Liver (tissue), 9 donors: ENCODE results near the gene ARHGAP6. TPM values are rescaled to one million over a fixed set of nuclear protein-coding genes. Genes with fewer than 3 reads are reported as not detected.

Experiments used
- DNase-seq: peaks from one replicate; pipeline ENCODE4 v3.0.0-alpha.2; 2017; ENCODE audit warnings: low spot score
- H3K27ac ChIP-seq, 2 donors: one replicate each; pipeline ENCODE4 v1.7.0; 2013; ENCODE audit warnings: inconsistent platforms in 2 of 2, low read length in 2 of 2, control low read depth in 1 of 2, low read depth in 1 of 2, mild to moderate bottlenecking in 1 of 2
- H3K27me3 ChIP-seq, 4 donors: one replicate each; pipeline versions ENCODE4 v1.6.1 to v1.7.0; 2013; ENCODE audit warnings: low read length in 3 of 4, inconsistent platforms in 1 of 4, mild to moderate bottlenecking in 1 of 4, moderate library complexity in 1 of 4; ENCODE audit not compliant: control insufficient read depth in 4 of 4, insufficient read depth in 4 of 4
- H3K36me3 ChIP-seq, 4 donors: one replicate each; pipeline versions ENCODE4 v1.6.1 to v1.7.0; 2013; ENCODE audit warnings: low read length in 3 of 4, mild to moderate bottlenecking in 3 of 4, low read depth in 1 of 4, moderate library complexity in 1 of 4; ENCODE audit not compliant: control insufficient read depth in 4 of 4, insufficient read depth in 3 of 4
- H3K4me1 ChIP-seq, 4 donors: one replicate each; pipeline versions ENCODE4 v1.6.1 to v1.7.0; 2013; ENCODE audit warnings: low read length in 3 of 4, mild to moderate bottlenecking in 3 of 4, moderate library complexity in 1 of 4; ENCODE audit not compliant: control insufficient read depth in 4 of 4, insufficient read depth in 4 of 4
- H3K4me3 ChIP-seq, 3 donors: one replicate each; pipeline versions ENCODE4 v1.6.1 to v1.7.0; 2013; ENCODE audit warnings: low read length in 3 of 3, control low read depth in 1 of 3, low read depth in 1 of 3, mild to moderate bottlenecking in 1 of 3
- H3K9ac ChIP-seq, 2 donors: one replicate each; pipeline ENCODE4 v1.7.0; 2013; ENCODE audit warnings: low read length in 2 of 2, mild to moderate bottlenecking in 2 of 2, moderate library complexity in 2 of 2, control low read depth in 1 of 2, low read depth in 1 of 2
- H3K9me3 ChIP-seq, 4 donors: one replicate each; pipeline versions ENCODE4 v1.6.1 to v1.7.0; 2013; ENCODE audit warnings: low read length in 3 of 4; ENCODE audit not compliant: control insufficient read depth in 4 of 4
- ATF3 ChIP-seq: IDR thresholded peaks from 2 replicates; pipeline ENCODE4 v1.6.1; 2016; ENCODE audit warnings: antibody characterized with exemption
- CTCF ChIP-seq: fragments of 150-350 bp; IDR thresholded peaks from 2 replicates; pipeline ENCODE4 v1.5.1; 2017; ENCODE audit warnings: improper control_type of control experiment, low read depth, low read length; ENCODE audit not compliant: missing input control
- EGR1 ChIP-seq, 2 donors: IDR thresholded peaks; 2 replicates each; pipeline ENCODE4 v1.6.1; 2016 to 2018; ENCODE audit warnings: antibody characterized with exemption in 2 of 2, low read depth in 2 of 2
- FOXA1 ChIP-seq: IDR thresholded peaks from 2 replicates; pipeline ENCODE4 v1.6.1; 2016; ENCODE audit warnings: antibody characterized with exemption
- FOXA2 ChIP-seq: IDR thresholded peaks from 2 replicates; pipeline ENCODE4 v1.6.1; 2016; ENCODE audit warnings: antibody characterized with exemption
- GABPA ChIP-seq, 2 donors: IDR thresholded peaks in 1 of 2; conservative IDR thresholded peaks in 1 of 2; 2 replicates each; pipeline ENCODE4 v1.6.1; 2016; ENCODE audit warnings: antibody characterized with exemption in 2 of 2, mild to moderate bottlenecking in 1 of 2, moderate library complexity in 1 of 2
- HNF4A ChIP-seq, 2 donors: conservative IDR thresholded peaks; 2 replicates each; pipeline ENCODE4 v1.6.1; 2016; ENCODE audit warnings: antibody characterized with exemption in 2 of 2, mild to moderate bottlenecking in 2 of 2
- HNF4G ChIP-seq: IDR thresholded peaks from 2 replicates; pipeline ENCODE4 v1.6.1; 2016; ENCODE audit warnings: antibody characterized with exemption
- JUND ChIP-seq, 2 donors: IDR thresholded peaks; 2 replicates each; pipeline ENCODE4 v1.6.1; 2016; ENCODE audit warnings: antibody characterized with exemption in 2 of 2
- MAX ChIP-seq: IDR thresholded peaks from 2 replicates; pipeline ENCODE4 v1.6.1; 2016; ENCODE audit warnings: antibody characterized with exemption
- NR2F2 ChIP-seq: IDR thresholded peaks from 2 replicates; pipeline ENCODE4 v1.6.1; 2016; ENCODE audit warnings: antibody characterized with exemption
- RAD21 ChIP-seq, 2 donors: IDR thresholded peaks; 2 replicates each; pipeline ENCODE4 v1.6.1; 2016; ENCODE audit warnings: antibody characterized with exemption in 2 of 2, mild to moderate bottlenecking in 2 of 2
- REST ChIP-seq: IDR thresholded peaks from 2 replicates; pipeline ENCODE4 v1.6.1; 2016; ENCODE audit warnings: antibody characterized with exemption, mild to moderate bottlenecking
- RXRA ChIP-seq, 2 donors: IDR thresholded peaks; 2 replicates each; pipeline ENCODE4 v1.6.1; 2017 to 2018; ENCODE audit warnings: antibody characterized with exemption in 2 of 2, mild to moderate bottlenecking in 1 of 2
- SP1 ChIP-seq: IDR thresholded peaks from 2 replicates; pipeline ENCODE4 v1.6.1; 2018; ENCODE audit warnings: antibody characterized with exemption, mild to moderate bottlenecking
- TAF1 ChIP-seq: conservative IDR thresholded peaks from 2 replicates; pipeline ENCODE4 v1.6.1; 2016; ENCODE audit warnings: antibody characterized with exemption, mild to moderate bottlenecking
- YY1 ChIP-seq: IDR thresholded peaks from 2 replicates; pipeline ENCODE4 v1.6.1; 2016; ENCODE audit warnings: antibody characterized with exemption, mild to moderate bottlenecking
- ZBTB33 ChIP-seq: IDR thresholded peaks from 2 replicates; pipeline ENCODE4 v1.6.1; 2016; ENCODE audit warnings: antibody characterized with exemption
- WGBS: extraction: QIAGEN DNeasy Blood & Tissue Kit; methylation state at CpG from one replicate; pipeline ENCODE4 v1.1.7; 2013; 5-methylcytosine and 5-hydroxymethylcytosine counted together
- polyA plus RNA-seq, 2 donors: library from polyadenylated mRNA; stranded (reverse) in 1 of 2; unstranded in 1 of 2; fragments of 200-250 nt in 1 of 2; fragments of >200 nt in 1 of 2; fragmentation: Nextera tagmentation in 1 of 2; extraction: Ambion mirVana in 1 of 2; gene quantifications; one replicate each; pipeline versions ENCODE4 v1.2.1 to v1.2.3, GENCODE V29; 2013 to 2015
- total RNA-seq, 2 donors: library from RNA; depleted of rRNA; stranded (reverse); fragments of >200 nt; gene quantifications; one replicate each; pipeline ENCODE4 v1.2.3, GENCODE V29; 2014
- donor health status: healthy.
- donor health status: healthy.
- donor health status: healthy.
- donor health status: healthy.
- donor health status: healthy.

ARHGAP6 gene
- total and polyA plus RNA-seq, 4 donors: 0.10 to 2.2 (median 0.65) TPM

GRCh38 chrX:11540532-11541377 lies 125.0 kb downstream of the ARHGAP6 start:
- Histone ChIP-seq H3K27ac (no peak overlapping the region), H3K4me1 (no peaks in the 10 kb centered on the region), H3K27me3 (peaks cover 0 to 9% (median 0%) of the 10 kb centered on the region in 4 donors), H3K4me3 (no peak overlapping the region), H3K9me3 (no peaks in the 10 kb centered on the region), H3K9ac (no peak overlapping the region), H3K36me3 (no peaks in the 10 kb centered on the region)
- WGBS: 90% methylated on average over 4 of the region's 4 CpGs
- no peak for DNase-seq
- TF ChIP-seq GABPA (IDR thresholded peaks at IDR 0.05 in 1 of 2, conservative IDR thresholded peaks at IDR 0.05 in 1 of 2) (no peak), JUND (IDR thresholded peaks at IDR 0.05) (no peak), EGR1 (IDR thresholded peaks at IDR 0.05; ENCODE audit: low read depth in 2 of 2) (no peak), NR2F2 (no peak), HNF4A (conservative IDR thresholded peaks at IDR 0.05) (no peak), MAX (no peak), REST (no peak), ZBTB33 (no peak), TAF1 (no peak), YY1 (no peak), FOXA2 (no peak), CTCF (no peak), ATF3 (no peak), RAD21 (IDR thresholded peaks at IDR 0.05) (no peak), FOXA1 (no peak), SP1 (no peak), HNF4G (no peak), RXRA (IDR thresholded peaks at IDR 0.05) (no peak)
